Ishikawa (cell line): ENCODE results near the gene ATF1.

Experiments used
- CEBPB ChIP-seq: IDR thresholded peaks from 2 replicates; pipeline ENCODE4 v1.6.1; 2012
- CREB1 ChIP-seq: IDR thresholded peaks from 2 replicates; pipeline ENCODE4 v1.6.1; 2012; ENCODE audit warnings: low read depth
- MAX ChIP-seq: IDR thresholded peaks from 2 replicates; pipeline ENCODE4 v1.6.1; 2012
- NFIC ChIP-seq: IDR thresholded peaks from 2 replicates; pipeline ENCODE4 v1.6.1; 2012
- REST ChIP-seq: IDR thresholded peaks from 2 replicates; pipeline ENCODE4 v1.6.1; 2012; ENCODE audit warnings: low read depth, mild to moderate bottlenecking

GRCh38 chr12:50775251-50775650 lies 11.3 kb downstream of the ATF1 start:
- TF ChIP-seq NFIC (no peak), CEBPB (no peak), MAX (no peak), REST (no peak), CREB1 (no peak)
